ACC112 (cell line): ENCODE data around the gene HSPE1.

Experiments
- H2AFZ ChIP-seq: fragments of 200-600 bp; sonication (generic); one replicate; pipeline ENCODE4 v1.6.0; 2017; ENCODE audit warnings: antibody characterized with exemption, low read length; ENCODE audit not compliant: unreplicated experiment
- H3K27ac ChIP-seq: fragments of 200-600 bp; sonication (generic); 2 replicates; pipeline ENCODE4 v1.5.1; 2014; ENCODE audit warnings: low read depth, mild to moderate bottlenecking, antibody characterized with exemption, low read length, moderate library complexity
- H3K27me3 ChIP-seq: fragments of 200-600 bp; sonication (generic); 2 replicates; pipeline ENCODE4 v1.6.1; 2014; ENCODE audit warnings: mild to moderate bottlenecking, antibody characterized with exemption, low read length, moderate library complexity, mixed read lengths; ENCODE audit not compliant: insufficient read depth
- H3K36me3 ChIP-seq: fragments of 200-600 bp; sonication (generic); 2 replicates; pipeline ENCODE4 v1.6.1; 2016; ENCODE audit warnings: mild to moderate bottlenecking, antibody characterized with exemption, low read length, moderate library complexity, mixed read lengths; ENCODE audit not compliant: insufficient read depth
- H3K4me1 ChIP-seq: fragments of 200-600 bp; sonication (generic); one replicate; pipeline ENCODE4 v1.6.1; 2016; ENCODE audit warnings: low read length, mixed read lengths; ENCODE audit not compliant: insufficient read depth, unreplicated experiment, control insufficient read depth
- H3K4me3 ChIP-seq: fragments of 200-600 bp; sonication (generic); 2 replicates; pipeline ENCODE4 v1.5.1; 2014; ENCODE audit warnings: mild to moderate bottlenecking, low read depth, low read length
- H3K79me2 ChIP-seq: fragments of 200-600 bp; sonication (generic); one replicate; pipeline ENCODE4 v1.6.0; 2016; ENCODE audit warnings: low read length; ENCODE audit not compliant: control insufficient read depth, unreplicated experiment, insufficient read depth

HSPE1 gene

DNA sequence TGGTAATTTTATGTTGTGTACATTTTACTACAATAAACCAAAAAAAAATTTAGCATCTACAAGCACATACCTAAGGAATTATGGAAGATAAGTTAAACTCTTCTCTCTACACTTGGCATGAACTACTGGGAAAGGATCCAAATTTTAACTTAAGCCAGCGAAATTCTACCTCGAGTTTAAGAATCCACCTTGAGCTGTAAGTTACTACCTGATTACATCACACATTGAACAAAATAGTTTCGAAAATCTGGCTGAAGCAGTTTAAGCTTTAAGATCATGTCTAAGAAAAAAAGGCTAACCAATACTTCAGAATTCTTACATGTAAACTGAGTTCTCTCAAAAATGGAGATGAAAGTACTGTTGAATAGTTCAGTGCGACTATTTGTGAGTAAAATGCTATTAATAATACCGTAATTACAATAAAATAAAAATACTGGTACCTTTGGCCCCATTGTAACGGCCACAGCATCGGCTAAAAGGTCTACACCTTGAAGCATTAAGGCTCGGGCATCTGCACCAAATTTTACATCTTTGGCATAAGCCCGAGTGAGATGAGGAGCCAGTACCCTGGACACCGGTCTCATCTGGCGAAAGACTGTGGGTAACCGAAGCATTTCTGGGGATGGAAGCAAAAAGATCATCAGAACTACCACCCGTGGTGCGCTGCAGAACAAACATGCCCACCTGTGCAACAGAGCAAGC lies 1.8 kb upstream of the HSPE1 start:
- no peak overlapping the region for H2AFZ ChIP-seq
- peak overlapping the region; percentile 99 for H3K4me3 ChIP-seq
- peaks cover 88% of the 10 kb centered on the region for H3K79me2 ChIP-seq
- peaks cover 52% of the 10 kb centered on the region for H3K36me3 ChIP-seq
- no peak overlapping the region for H3K27ac ChIP-seq
- H3K27me3 ChIP-seq, result no peaks in the 10 kb centered on the region
- peaks cover 44% of the 10 kb centered on the region for H3K4me1 ChIP-seq

DNA sequence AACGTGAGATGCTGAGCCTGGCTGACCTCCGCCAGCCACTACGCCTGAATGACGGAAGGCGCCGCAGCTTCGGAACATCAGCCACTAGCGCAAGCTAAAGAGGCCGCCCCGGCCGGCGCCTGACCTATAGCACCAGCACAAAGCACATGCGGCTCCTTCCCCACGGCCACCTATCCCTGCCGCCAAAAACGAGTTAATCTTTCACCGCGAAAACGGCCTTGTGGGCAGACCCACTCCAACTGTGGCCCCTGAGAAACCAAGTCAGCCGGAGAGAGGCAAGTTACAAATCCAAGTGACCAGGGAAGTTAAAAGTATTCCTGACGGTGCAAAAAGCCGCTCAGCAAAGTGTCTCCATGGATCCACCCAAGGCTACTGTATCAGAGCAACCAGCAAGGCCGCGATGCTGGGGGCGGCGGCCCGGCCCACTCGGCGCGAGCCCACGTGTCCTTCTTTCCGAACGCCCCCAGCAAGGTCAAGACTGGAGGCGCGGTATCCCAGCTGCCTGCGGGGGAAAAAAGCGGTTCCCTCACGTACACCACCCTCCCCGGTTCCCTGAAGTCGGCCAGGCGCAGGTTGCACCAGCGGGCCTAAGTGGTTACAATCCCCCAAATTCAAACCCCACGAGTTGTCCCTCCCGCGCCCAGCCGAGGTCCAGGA lies 1.1 kb upstream of the HSPE1 start:
- peak overlapping the region; percentile 99 for H3K4me3 ChIP-seq
- H3K4me1 ChIP-seq, result peaks cover 44% of the 10 kb centered on the region
- peak overlapping the region; percentile 73 for H3K27ac ChIP-seq
- H3K27me3 ChIP-seq, result no peaks in the 10 kb centered on the region
- peaks cover 93% of the 10 kb centered on the region for H3K79me2 ChIP-seq
- no peak overlapping the region for H2AFZ ChIP-seq
- H3K36me3 ChIP-seq, result peaks cover 47% of the 10 kb centered on the region

DNA sequence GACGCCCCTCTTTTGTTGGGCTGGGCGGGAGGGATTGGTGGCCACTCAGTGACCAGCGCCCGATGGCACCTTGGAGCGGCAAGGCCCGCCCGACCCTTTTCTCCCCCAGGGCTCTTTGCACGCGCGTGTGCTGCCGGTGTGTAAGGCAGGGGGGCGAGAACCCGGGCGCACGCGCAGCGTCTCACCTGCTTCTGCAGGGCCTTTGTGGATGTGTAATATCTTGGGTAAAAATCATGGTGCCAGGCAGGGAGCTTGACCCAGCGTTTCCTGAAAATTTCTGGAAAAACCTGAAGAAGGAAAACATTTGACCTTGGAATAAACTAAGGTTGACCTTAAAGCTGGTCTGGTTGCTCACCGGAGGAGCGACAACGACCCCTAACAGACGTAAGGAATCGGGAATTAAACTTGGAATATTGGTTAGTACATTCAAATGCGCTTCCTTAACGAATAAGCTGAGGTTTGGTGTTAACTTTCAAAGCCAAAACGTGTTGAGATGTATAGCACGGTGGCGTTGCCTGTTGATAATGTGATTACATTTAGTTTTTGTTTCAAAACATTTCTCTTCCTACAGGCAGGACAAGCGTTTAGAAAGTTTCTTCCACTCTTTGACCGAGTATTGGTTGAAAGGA lies 438 bp downstream of the HSPE1 start:
- Histone ChIP-seq H3K79me2 (peaks cover 77% of the 10 kb centered on the region), H3K4me1 (peaks cover 41% of the 10 kb centered on the region), H2AFZ (peak overlapping the region; percentile 65), H3K4me3 (peak overlapping the region; percentile 99), H3K36me3 (peaks cover 36% of the 10 kb centered on the region), H3K27me3 (no peaks in the 10 kb centered on the region), H3K27ac (peak overlapping the region; percentile 73)

DNA sequence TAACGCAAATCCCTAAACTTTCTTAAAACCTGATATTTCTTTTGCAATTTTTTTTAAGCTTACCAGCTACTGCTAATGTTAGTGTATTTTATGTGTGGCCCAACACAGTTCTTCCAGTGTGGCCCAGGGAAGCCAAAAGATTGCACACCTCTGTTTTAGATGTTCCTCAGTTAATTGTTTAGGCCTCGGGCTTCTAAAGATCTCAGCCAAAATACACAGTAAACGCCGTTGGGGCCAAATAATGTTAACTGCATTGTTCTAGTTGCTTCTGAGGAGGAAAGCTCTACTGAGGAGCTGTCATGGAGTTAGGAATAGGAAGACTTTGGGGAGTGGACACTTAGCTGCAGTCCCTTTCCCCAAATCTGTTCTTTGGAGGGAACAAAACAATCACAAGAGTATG lies 2.0 kb downstream of the HSPE1 start:
- H3K36me3 ChIP-seq, result peaks cover 20% of the 10 kb centered on the region; the same call in 1 of the 2 replicates

DNA sequence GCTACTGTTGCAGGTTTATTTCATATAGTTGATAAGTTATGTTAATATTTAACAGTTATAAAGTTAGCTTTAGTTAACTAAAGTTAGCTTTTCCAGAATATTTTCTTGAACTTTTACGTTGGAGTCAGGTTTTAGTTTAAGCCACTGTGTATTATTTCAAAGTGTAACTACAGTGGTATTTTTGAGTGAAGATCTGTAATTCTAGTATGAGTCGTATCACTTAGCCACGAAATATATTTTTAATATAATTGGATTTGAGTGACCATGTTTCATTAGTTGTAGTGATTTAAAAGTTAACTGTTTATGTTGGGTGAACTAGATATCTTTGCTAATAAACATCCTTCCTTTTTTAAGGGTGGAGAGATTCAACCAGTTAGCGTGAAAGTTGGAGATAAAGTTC lies 2.5 kb downstream of the HSPE1 start:
- Histone ChIP-seq H3K27me3 (no peaks in the 10 kb centered on the region), H3K36me3 (peaks cover 15% of the 10 kb centered on the region; the same call in 1 of the 2 replicates), H3K4me1 (peaks cover 20% of the 10 kb centered on the region), H3K79me2 (peaks cover 56% of the 10 kb centered on the region), H2AFZ (no peak overlapping the region), H3K27ac (no peak overlapping the region), H3K4me3 (peak overlapping the region; percentile 99; the same call in 1 of the 2 replicates)

More for the DNA sequence above, 2.0 kb downstream of the HSPE1 start:
- no peaks in the 10 kb centered on the region for H3K27me3 ChIP-seq
- H3K4me3 ChIP-seq, result peak overlapping the region; percentile 99
- H3K27ac ChIP-seq, result no peak overlapping the region
- H3K4me1 ChIP-seq, result peaks cover 25% of the 10 kb centered on the region
- H3K79me2 ChIP-seq, result peaks cover 61% of the 10 kb centered on the region
- no peak overlapping the region for H2AFZ ChIP-seq

DNA sequence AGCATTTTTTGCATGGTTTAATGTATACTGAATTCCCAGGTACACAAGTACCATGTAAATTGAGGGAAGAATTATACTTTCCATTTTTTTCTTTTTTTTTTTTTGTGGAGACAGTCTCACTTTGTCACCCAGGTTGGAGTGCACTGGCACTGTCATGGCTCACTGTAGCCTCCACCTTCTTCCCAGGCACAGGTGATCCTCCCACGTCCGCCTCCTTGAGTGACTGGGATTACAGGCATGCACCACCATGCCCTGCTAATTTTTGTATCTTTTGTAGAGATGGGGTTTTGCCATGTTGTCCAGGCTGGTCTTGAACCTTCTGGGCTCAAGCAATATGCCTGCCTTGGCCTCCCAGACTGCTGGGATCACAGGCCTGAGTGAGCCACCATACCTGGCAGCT lies 3.8 kb downstream of the HSPE1 start:
- H3K27ac ChIP-seq, result no peak overlapping the region
- H3K79me2 ChIP-seq, result peaks cover 43% of the 10 kb centered on the region
- 0 out of 2 replicates have a peak, but pooled peaks cover 8% of the 10 kb centered on the region for H3K36me3 ChIP-seq
- H2AFZ ChIP-seq, result no peak overlapping the region
- peaks cover 14% of the 10 kb centered on the region for H3K4me1 ChIP-seq
- no peak overlapping the region for H3K4me3 ChIP-seq
- no peaks in the 10 kb centered on the region for H3K27me3 ChIP-seq

DNA sequence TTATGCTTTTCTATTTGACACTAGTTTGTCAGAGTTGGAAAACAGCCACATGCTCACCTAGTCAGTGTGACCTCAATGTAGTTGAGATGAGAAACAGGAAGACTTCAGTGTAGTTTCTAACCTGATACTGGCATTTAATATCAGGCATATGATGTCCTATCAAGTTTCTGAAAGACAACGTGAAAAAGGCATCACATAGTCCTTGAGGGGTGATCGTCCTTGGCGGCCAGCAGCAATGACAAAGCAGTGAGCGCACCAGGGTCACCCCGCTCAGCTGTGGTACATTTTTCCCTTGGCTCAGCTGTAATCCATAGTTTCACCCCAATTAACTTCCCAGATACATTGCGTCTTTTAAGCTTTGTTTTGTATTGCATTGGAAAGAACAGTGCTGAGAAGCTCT lies 4.3 kb downstream of the HSPE1 start:
- H3K36me3 ChIP-seq, result peaks cover 8% of the 10 kb centered on the region; the same call in 1 of the 2 replicates
- no peaks in the 10 kb centered on the region for H3K27me3 ChIP-seq
- no peak overlapping the region for H3K4me3 ChIP-seq
- peaks cover 38% of the 10 kb centered on the region for H3K79me2 ChIP-seq
- H2AFZ ChIP-seq, result no peak overlapping the region
- peaks cover 14% of the 10 kb centered on the region for H3K4me1 ChIP-seq
- no peak overlapping the region for H3K27ac ChIP-seq

DNA sequence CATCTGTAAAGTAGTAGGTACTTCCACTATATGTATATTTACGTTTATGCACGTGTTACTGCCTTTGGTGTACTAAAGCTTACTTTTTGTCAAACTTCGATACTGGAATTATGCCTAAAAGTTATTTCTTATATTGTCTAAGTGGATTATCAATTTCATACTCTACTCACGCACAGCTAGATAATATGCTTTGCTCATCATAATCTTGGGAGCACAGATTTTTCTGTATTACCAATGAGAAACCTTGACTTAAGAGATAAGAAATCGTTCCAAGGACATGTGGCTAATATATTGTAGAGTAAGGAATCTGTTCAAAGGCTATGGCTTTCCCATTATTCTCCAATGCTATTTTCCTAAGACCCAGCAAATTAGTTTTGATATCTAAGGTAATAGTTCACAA lies 6.5 kb downstream of the HSPE1 start:
- Histone ChIP-seq H3K4me1 (peaks cover 13% of the 10 kb centered on the region), H2AFZ (no peak overlapping the region), H3K4me3 (no peak overlapping the region), H3K36me3 (peaks cover 8% of the 10 kb centered on the region; the same call in 1 of the 2 replicates), H3K27me3 (no peaks in the 10 kb centered on the region), H3K27ac (no peak overlapping the region), H3K79me2 (peaks cover 22% of the 10 kb centered on the region)

DNA sequence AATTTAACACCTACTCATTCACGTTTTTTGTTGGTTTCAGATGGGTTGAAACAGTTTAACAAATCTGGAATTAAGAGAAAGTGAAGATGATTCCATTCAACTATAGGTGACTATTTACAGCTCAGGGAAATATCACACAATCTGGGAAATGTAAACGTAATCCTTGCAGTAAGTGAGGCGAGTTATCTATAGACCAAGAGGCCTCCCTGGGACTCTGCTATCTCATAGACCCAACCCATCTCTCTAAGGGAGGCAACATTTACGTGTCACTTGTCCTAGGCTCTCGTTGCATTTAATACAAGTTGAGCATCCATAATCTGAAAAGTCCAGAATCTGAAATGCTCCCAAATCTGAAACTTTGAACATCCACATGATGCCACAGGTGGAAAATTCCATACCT lies 13.7 kb downstream of the HSPE1 start:
- Histone ChIP-seq H3K4me1 (peaks cover 18% of the 10 kb centered on the region), H3K27me3 (no peaks in the 10 kb centered on the region), H3K4me3 (no peak overlapping the region), H2AFZ (no peak overlapping the region), H3K36me3 (no peaks in the 10 kb centered on the region; the same call in 1 of the 2 replicates), H3K79me2 (peaks cover 40% of the 10 kb centered on the region), H3K27ac (no peak overlapping the region)

DNA sequence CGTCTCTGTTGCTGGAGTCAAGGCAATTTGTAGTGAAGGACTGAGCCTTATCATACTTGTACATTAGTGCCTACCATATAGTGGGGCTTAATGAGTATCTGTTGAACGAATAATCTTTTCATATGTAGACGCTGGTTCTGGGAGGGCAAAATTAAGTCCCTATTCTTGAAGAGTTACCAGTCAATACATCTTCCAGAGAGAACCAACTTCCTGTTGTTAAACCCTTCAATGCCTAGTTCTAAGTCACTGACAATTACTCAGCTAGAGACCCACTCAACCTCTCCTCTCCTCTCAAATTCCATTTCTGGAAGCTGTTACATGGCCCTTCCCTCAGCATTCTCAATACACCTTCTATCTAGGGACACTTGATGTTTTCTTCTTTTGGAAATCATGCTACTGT lies 14.6 kb downstream of the HSPE1 start:
- H3K4me3 ChIP-seq, result peak overlapping the region; percentile 79

More for the DNA sequence above, 14.6 kb downstream of the HSPE1 start:
- no peaks in the 10 kb centered on the region for H3K36me3 ChIP-seq
- H3K79me2 ChIP-seq, result peaks cover 48% of the 10 kb centered on the region
- peak overlapping the region; percentile 74 for H2AFZ ChIP-seq
- H3K27ac ChIP-seq, result peak overlapping the region; percentile 31; the same call in 1 of the 2 replicates
- H3K27me3 ChIP-seq, result no peaks in the 10 kb centered on the region
- H3K4me1 ChIP-seq, result peaks cover 18% of the 10 kb centered on the region
